ENCODE results near the gene TCHP. TPM values are rescaled to one million over a fixed set of nuclear protein-coding genes. Genes with fewer than 3 reads are reported as not detected.

The TCHP gene
- total RNA-seq, 1 donor from 2014 or later: 4.2 TPM

DNA sequence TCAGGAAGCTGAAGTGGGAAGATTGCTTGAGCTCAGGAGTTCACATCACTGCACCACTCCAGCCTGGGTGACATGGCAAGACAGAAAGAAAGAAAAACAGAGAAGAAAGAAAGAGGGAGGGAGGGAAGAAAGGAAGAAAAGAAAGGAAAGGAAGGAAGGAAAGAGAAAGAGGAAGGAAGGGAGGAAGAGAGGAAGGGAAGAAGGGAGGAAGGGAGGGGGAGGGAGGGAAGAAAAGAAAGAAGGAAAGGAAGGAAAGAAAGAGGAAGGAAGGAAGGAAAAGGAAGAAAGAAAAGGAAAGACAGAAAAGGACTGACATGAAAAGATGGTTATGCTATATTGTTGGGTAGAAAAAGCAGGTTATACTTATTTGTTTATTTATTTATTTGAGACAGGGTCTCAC lies 23.7 kb upstream of the TCHP start:
- intact Hi-C loops (cut with DNase I): no loop called here
- peaks cover 4 to 11% of the 10 kb centered on the region in 2 donors for H3K36me3 ChIP-seq
- no peaks in the 10 kb centered on the region for H3K27me3 ChIP-seq
- H3K4me3 ChIP-seq: no peak overlapping the region
- H3K27ac ChIP-seq: no peak overlapping the region
- H3K4me1 ChIP-seq: peaks cover 12 to 19% of the 10 kb centered on the region in 2 donors
- TF ChIP-seq, protein P1, sequence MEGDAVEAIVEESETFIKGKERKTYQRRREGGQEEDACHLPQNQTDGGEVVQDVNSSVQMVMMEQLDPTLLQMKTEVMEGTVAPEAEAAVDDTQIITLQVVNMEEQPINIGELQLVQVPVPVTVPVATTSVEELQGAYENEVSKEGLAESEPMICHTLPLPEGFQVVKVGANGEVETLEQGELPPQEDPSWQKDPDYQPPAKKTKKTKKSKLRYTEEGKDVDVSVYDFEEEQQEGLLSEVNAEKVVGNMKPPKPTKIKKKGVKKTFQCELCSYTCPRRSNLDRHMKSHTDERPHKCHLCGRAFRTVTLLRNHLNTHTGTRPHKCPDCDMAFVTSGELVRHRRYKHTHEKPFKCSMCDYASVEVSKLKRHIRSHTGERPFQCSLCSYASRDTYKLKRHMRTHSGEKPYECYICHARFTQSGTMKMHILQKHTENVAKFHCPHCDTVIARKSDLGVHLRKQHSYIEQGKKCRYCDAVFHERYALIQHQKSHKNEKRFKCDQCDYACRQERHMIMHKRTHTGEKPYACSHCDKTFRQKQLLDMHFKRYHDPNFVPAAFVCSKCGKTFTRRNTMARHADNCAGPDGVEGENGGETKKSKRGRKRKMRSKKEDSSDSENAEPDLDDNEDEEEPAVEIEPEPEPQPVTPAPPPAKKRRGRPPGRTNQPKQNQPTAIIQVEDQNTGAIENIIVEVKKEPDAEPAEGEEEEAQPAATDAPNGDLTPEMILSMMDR (IDR thresholded peaks at IDR 0.05): no peak
- DNase-seq (ENCODE audit: low spot score in 2 of 2): no peak
- H3K9me3 ChIP-seq: no peaks in the 10 kb centered on the region

DNA sequence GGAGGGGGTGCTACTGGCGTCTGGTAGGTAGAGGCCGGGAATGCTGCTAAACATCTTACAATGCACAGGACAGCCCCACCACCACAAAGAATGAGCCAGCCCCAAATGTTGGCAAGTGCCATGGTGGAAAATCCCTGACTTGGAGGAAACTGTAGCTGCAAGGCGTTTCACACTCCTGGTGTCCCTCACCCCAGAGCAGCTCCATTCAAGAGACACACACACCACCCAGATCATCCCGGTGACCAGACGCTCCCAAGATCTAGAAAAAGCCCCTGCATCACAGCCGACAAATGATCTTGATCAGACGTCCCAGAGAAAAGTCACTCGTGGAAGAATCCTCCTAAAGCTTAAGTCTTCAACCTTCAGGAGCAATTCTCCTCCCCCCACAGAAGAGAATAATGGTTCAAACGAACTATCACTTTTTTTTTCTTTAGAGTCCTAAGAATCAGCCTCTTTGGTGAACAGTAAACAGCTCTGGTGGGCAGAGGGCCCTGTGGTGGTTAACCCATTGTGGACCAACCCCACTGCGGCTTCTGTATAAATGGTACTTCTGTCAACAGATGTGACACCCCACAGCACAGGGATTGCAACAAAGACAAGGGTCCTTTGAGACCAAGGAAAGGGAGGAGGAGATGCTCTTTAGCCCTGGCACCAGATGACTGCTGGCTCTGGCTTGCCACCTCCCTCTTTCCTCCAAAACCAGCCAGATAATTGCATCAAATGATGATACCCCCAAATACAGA lies 22.4 kb upstream of the TCHP start:
- Histone ChIP-seq H3K27me3 (no peaks in the 10 kb centered on the region), H3K4me1 (peaks cover 12 to 19% of the 10 kb centered on the region in 2 donors), H3K27ac (no peak overlapping the region), H3K36me3 (peaks cover 0 to under 1% of the 10 kb centered on the region in 2 donors), H3K9me3 (no peaks in the 10 kb centered on the region), H3K4me3 (no peak overlapping the region)
- TF ChIP-seq, protein P1 (IDR thresholded peaks at IDR 0.05): no peak
- DNase-seq (ENCODE audit: low spot score in 2 of 2): no peak
- intact Hi-C loops (cut with DNase I): no loop called here

DNA sequence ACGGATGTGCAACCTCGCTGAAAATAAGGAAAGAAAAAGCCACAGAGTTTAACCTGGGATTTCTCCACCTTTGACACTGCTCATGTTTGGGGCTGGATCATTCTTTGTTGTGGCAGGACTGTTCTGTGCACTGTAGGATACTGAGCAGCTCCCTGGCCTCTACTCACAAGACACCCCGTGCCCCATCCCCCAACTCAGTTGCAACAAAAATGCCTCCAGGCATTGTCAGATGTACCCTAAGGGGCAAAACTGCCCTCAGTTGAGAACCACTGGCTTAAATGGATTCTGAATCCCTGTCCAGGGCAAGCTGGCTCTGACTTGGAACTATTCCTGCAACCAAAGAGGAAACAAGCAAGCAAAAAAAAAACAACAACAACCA lies 21.8 kb upstream of the TCHP start:
- no peak overlapping the region for H3K27ac ChIP-seq
- TF ChIP-seq, protein P1 (IDR thresholded peaks at IDR 0.05): no peak
- intact Hi-C loops (cut with DNase I): no loop called here
- peak overlapping the region in 1 of 2 donors; percentile 96 for H3K4me3 ChIP-seq
- no peaks in the 10 kb centered on the region for H3K27me3 ChIP-seq
- DNase-seq (ENCODE audit: low spot score in 2 of 2): no peak
- H3K9me3 ChIP-seq: no peaks in the 10 kb centered on the region
- H3K4me1 ChIP-seq: peaks cover 12 to 19% of the 10 kb centered on the region in 2 donors
- no peaks in the 10 kb centered on the region for H3K36me3 ChIP-seq

DNA sequence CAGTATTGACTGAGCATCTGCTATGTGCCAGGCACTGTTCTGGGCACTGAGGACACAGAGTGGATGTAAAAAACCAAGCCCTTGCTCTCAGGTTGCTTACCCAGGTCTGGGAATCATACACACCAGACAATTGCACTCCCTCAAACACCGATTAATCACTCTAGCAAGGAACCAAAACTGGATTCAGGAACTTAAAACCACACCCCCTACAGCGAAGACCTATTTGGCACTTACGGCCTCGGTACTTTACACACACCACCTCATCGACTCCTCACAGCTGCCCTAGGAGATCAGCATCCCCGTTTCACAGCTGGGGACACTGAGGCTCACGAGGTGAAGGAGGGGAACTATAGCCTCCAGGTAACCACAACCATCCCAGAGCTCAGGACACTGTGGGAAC lies 21.3 kb upstream of the TCHP start:
- Histone ChIP-seq H3K4me3 (peak overlapping the region; percentile 75 to 96), H3K4me1 (peaks cover 12 to 19% of the 10 kb centered on the region in 2 donors), H3K27ac (no peak overlapping the region), H3K36me3 (no peaks in the 10 kb centered on the region), H3K27me3 (no peaks in the 10 kb centered on the region), H3K9me3 (no peaks in the 10 kb centered on the region)
- intact Hi-C loops (cut with DNase I): no loop called here
- DNase-seq (ENCODE audit: low spot score in 2 of 2): no peak
- TF ChIP-seq, protein P1 (IDR thresholded peaks at IDR 0.05): no peak

DNA sequence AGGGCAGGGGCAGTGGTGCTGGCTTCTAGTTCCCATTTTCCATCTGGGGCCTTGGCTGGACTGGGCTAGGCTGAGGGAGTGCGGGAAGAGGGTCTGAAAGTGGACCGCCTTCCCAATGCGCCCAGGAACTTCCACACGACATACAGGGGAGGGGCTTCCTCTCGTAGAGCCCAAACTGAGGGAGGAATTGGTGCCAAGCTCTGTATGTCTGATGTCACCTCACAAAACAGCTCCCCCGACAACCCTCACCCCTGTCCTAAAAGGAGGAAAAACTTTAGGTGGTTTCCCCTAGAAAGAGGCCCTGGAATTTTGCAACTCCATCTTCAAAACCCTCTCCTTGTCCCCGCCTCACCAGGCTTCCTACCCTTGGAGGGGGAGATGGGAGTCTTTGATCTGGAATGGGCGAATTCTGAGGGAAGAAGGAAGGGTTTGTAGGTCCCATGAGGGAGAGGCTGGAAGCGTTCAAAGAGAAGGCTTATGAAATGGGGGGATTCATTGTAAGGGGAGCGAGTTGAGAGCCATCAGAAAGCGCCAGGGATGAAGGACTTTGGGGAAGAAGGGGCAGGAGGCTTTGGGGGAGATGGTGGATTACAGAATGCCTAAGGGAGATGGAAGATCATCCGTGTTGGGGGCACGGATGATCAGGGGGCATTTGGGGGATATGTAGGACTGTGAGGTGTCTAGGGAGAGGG lies 20.6 kb upstream of the TCHP start:
- H3K36me3 ChIP-seq: no peaks in the 10 kb centered on the region
- peaks cover 12 to 19% of the 10 kb centered on the region in 2 donors for H3K4me1 ChIP-seq
- H3K27me3 ChIP-seq: no peaks in the 10 kb centered on the region
- H3K4me3 ChIP-seq: peak overlapping the region; percentile 75 to 96
- TF ChIP-seq, protein P1 (IDR thresholded peaks at IDR 0.05): no peak
- DNase-seq (ENCODE audit: low spot score in 2 of 2): no peak
- H3K27ac ChIP-seq: peak overlapping the region; percentile 59 to 65
- H3K9me3 ChIP-seq: no peaks in the 10 kb centered on the region
- intact Hi-C loops (cut with DNase I): loop anchor here (1.0 to 2.0 kb wide), 5 partner anchors 27 to 306 kb away; partner anchors contain the start of genes FAM222A, MMAB and MVK

Data from ascending aorta (tissue), 2 donors.